Kidney glomerular epithelial cell (primary cell): ENCODE measurements around the gene SERINC2.
"Not testable (repeated sequence)": the region's sequence is repeated elsewhere in the genome, so short reads cannot be mapped to it uniquely, and the experiment has no call there.

Experiments used
- DNase-seq: peaks from one replicate; lab custom pipeline; 2025; lab: John Stamatoyannopoulos, UW

The SERINC2 gene

GRCh38 chr1:31383967-31384366 lies 29.0 kb upstream of the SERINC2 start:
- DNase-seq, result no peak

DNA sequence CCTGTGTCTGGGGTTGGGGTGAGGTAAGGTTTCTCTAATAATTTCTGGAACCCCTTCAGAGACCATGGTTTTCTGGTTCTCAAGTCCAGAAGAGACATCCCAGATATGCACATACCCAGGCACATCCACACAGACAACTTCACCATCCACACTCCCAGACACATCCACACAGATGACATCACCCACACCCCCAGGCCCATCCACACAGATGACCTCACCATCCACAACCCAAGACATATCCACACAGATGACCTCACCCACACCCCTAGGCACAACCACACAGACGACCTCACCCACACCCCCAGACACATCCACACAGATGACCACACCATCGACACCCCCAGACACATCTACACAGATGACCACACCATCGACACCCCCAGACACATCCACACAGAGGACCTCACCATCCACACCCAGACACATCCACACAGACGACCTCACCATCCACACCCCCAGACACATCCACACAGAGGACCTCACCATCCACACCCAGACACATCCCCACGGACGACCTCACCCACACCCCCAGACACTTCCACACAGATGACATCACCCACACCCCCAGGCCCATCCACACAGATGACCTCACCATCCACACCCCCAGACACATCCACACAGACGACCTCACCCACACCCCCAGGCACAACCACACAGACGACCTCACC lies 26.3 kb upstream of the SERINC2 start:
- DNase-seq, result not testable (repeated sequence)

DNA sequence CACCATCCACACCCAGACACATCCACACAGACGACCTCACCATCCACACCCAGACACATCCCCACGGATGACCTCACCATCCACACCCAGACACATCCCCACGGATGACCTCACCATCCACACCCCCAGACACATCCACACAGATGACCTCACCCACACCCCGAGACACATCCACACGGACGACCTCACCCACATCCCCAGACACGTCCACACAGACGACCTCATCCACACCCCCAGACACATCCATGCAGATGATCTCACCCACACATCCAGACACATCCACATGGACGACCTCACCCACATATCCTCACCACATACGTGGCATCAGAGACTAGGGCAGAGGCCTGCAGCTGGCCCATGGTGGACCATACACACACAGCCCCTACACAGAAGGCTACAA lies 25.4 kb upstream of the SERINC2 start:
- DNase-seq, result no peak

DNA sequence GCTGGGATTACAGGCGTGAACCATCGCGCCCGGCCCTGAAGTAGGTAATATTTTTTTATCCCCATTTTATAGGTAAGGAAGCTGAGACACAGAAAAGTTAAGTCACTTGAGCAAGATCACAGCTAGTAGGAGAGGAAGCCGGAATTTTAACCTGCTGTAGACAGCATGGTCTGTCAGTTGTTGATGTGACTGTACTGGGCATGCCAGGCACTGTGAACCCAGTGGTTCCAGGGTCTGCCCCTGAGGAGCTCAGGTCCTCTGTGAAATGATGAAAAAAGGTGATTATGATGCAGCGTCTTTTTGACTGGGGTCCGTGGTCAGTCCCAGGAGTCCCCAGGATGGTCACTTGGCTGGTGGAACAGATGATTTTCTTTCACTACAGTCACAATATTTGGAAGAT lies 23.4 kb upstream of the SERINC2 start:
- DNase-seq, result no peak

GRCh38 chr1:31390071-31390470 lies 22.9 kb upstream of the SERINC2 start:
- no peak for DNase-seq

- no peak for DNase-seq
Observed at GRCh38 chr1:31393463-31393862, 19.6 kb upstream of the SERINC2 start.

DNA sequence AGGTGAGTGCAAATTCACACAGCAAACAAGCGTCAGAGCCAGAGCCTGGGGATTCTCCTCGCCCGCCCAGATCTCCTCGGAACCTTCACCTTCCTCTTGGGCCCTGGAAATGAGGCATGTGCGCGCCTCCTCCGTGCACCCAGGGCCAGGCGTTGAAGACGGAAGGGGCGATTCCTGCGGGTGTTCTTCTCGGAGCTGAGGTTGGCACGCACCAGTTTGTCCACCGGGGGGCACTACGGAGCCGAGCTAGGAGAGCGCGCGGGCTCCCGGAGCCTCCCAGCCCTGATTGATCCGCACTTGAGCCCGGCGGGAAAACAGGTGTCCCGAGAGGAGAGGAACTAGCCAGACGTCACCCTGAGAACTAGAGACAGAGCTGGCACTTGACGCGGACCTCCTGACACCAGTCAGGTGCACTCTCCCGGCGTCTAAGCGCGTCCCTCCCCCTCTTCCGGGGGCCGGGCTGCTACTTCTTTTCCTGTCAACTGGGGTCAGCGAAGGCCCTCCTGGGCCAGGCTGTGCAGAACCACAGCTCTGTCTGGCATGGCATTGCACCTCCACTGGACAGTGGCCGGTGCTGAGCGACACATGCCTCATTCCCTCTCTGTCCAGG lies 18.3 kb upstream of the SERINC2 start:
- peak; percentile 84 for DNase-seq

GRCh38 chr1:31396633-31397351 lies 16.2 kb upstream of the SERINC2 start:
- DNase-seq, result peak; percentile 60

GRCh38 chr1:31397360-31398095 lies 15.5 kb upstream of the SERINC2 start:
- DNase-seq, result peak; percentile 60

- no peak for DNase-seq
Observed at GRCh38 chr1:31398246-31398645, 14.8 kb upstream of the SERINC2 start.

- no peak for DNase-seq
Observed at GRCh38 chr1:31399976-31400375, 13.0 kb upstream of the SERINC2 start.

DNA sequence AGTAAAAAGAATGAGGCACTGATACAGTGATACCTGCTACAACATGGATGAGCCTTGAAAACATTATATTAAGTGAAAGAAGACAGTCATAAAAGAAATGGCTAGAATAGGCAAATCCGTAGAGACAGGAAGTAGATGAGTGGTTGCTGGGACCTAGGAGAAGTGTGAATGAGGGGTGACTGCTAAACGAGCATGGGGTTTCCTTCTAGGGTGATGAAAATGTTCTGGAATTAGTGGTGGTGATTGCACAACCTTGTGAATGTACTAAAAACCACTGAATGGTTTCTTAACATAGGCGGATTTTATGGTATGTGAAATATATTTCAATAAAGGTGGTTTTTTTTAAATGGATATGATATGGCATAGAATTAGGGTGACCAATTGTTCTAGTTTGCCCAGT lies 12.6 kb upstream of the SERINC2 start:
- no peak for DNase-seq

DNA sequence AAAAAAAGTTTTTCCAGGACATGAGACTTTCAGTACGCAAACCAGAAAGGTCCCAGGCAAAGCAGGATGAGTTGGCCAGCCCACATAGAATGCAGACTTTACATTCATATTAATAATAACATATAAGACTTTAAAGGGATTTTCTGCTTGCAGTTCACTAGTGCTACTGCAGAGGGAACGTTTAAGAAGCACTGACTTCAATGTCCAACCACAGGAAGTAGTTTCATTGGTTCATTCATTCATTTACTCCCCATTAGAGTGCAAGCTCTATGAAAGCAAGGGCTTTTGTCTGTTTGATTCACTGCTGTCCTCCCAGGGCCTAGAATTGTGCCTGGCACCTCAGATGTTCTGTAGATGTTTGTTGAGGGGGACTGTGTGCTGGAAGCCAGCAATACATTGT lies 11.8 kb upstream of the SERINC2 start:
- no peak for DNase-seq

- no peak for DNase-seq
Observed at GRCh38 chr1:31405578-31406245, 7.3 kb upstream of the SERINC2 start.

- DNase-seq, result no peak
Observed at GRCh38 chr1:31407029-31407626, 5.9 kb upstream of the SERINC2 start.

DNA sequence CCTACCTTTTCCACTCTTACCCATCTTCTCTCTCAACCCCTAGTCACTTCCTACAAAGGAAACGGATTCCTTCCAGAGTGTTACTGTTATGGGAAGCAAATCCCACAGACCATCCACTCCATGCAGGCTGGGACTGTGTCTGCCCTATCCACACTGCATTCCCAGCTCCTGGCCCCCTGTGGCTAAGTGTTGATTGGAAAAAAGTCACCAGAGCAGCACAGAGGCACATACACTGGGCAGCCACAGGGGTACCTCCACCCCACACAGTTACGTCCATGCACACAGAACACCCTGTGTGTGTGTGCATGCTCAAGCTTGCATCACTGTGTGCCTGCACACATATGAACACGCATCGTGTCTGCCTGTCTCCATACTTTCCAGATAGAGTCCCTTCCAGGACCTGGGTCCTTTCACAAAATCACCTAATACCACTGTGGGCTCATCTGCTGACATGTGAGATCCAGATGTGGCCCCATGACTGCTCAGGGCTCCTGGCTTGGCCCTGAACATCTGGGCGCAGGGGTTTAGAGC lies 4.2 kb upstream of the SERINC2 start:
- no peak for DNase-seq

DNA sequence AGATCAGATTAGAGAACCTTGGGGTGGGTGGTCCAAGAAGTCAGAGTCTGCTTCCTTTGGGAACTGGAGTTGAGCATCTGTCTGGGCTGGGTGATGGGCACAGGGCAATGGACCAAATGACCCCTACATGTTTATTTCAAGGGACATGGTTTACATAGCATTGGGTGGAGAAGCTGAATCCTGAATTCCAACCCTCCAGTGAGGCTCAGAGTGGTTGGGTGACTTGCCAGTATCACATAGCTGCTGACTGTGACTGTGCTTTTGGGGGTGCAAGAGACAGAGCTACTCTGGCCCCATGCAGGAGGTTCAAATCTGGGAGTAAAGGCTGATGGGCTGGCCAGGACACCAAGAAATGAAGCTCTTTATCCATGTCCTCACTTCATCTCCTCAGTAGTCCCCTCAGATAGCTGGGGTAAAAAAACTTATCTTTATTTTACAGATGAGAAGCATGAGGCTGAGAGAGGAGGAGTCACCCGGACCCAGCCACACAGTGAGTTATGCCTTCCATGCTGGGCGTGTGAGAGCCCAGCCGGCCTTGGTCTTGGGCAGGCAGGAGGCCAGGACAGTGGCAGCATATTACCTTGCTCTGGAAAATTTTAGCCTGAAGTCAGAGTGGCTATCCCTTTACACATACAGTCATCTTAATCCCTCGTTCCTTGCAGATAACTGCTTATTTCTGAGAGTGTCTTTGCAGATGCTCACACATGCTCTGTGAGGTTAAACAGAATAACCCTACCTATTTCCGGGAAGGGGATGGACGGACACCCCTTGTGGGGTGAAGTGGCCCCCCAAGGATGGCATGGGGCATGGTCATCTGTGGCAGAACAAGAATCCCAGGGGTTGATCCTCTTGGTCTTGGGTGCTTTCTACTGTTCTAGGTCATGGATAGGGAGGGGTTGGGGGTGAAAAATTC lies 2.8 kb upstream of the SERINC2 start:
- DNase-seq, result no peak

DNA sequence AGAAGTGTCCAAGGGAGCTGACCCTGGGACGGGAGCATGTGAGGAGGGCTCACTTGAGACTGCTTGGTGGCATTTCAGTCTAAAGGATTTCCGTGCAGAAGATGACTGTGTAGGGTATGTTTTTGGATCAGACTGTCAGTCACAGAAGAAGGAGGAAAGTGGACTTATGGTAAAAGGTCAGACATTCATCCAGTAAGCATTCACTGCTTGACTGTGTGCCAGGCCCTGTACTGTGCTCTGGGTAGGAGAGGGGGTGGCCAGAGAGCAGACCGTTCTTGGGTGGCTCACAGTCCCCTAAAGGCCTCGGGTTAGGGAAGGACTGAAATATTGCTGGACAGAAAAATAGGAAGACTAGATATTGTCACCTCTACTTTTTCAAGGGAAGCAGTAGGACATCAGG lies 2.1 kb upstream of the SERINC2 start:
- DNase-seq, result no peak

GRCh38 chr1:31412205-31412604 lies 808 bp upstream of the SERINC2 start:
- DNase-seq, result no peak

DNA sequence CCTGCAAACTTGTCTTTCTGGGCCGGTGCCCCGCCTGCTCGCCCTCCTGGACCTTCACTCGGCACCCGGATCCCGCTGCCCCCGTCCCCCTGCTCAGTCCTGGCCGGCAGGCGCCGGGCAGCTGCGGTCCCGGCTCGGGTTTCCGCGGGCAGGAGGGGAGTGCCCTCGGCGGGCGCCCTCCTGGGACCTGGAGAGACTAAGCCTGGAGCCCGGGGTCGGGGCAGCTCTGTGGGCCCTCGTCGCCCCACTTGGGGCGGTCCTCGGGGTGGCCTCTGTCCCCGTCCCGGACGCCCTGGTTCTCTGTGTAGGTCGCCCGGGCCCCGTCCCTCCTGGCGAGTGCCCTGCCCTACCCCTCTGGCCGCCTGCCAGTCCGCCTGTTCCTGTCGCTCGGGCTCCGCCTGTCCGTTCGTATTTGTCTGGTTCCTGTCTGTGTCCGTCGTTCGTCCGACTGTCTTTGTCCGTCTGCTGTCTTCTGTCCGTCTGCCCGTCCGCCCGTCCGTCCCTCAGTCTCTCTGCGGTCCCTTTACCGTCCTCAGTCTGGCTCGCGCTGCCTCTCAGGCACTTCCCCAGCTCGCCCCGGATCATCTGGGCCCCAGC lies 490 bp downstream of the SERINC2 start:
- peak; percentile 59 for DNase-seq
